HEK293T (cell line): ENCODE results near the gene TMEM41B.

Experiments
- ARNT ChIP-seq: fragments of 450-650 bp; IDR thresholded peaks from 2 replicates; pipeline ENCODE4 v1.6.1; 2017; ENCODE audit warnings: mild to moderate bottlenecking
- BHLHE40 ChIP-seq: fragments of 450-650 bp; IDR thresholded peaks from 2 replicates; pipeline ENCODE4 v1.6.1; 2016; ENCODE audit warnings: mild to moderate bottlenecking, moderate library complexity, borderline replicate concordance
- ELF4 ChIP-seq: fragments of 450-650 bp; IDR thresholded peaks from 2 replicates; pipeline ENCODE4 v1.6.1; 2017; ENCODE audit warnings: antibody characterized with exemption
- FOXA1 ChIP-seq: fragments of 450-650 bp; IDR thresholded peaks from 2 replicates; pipeline ENCODE4 v1.6.1; 2016; ENCODE audit warnings: mild to moderate bottlenecking
- FOXK2 ChIP-seq: fragments of 450-650 bp; IDR thresholded peaks from 2 replicates; pipeline ENCODE4 v1.6.1; 2016; ENCODE audit warnings: mild to moderate bottlenecking
- FOXM1 ChIP-seq: fragments of 450-650 bp; IDR thresholded peaks from 2 replicates; pipeline ENCODE4 v1.6.1; 2017; ENCODE audit warnings: mild to moderate bottlenecking, borderline replicate concordance
- HDGF ChIP-seq: fragments of 450-650 bp; IDR thresholded peaks from 2 replicates; pipeline ENCODE4 v1.6.1; 2017; ENCODE audit warnings: antibody characterized with exemption, borderline replicate concordance
- NFRKB ChIP-seq: fragments of 450-650 bp; IDR thresholded peaks from 2 replicates; pipeline ENCODE4 v1.6.1; 2016; ENCODE audit warnings: mild to moderate bottlenecking, moderate library complexity
- SP1 ChIP-seq: fragments of 450-650 bp; IDR thresholded peaks from 2 replicates; pipeline ENCODE4 v1.6.1; 2017
- SUZ12 ChIP-seq: fragments of 450-650 bp; IDR thresholded peaks from 2 replicates; pipeline ENCODE4 v1.6.1; 2016; ENCODE audit warnings: mild to moderate bottlenecking

GRCh38 chr11:9316334-9316733 lies 1.9 kb upstream of the TMEM41B start:
- TF ChIP-seq SUZ12 (no peak), SP1 (no peak), BHLHE40 (no peak), HDGF (no peak), FOXK2 (no peak), NFRKB (no peak), FOXM1 (no peak), ARNT (no peak), FOXA1 (no peak), ELF4 (no peak)
